ENCODE data around the gene ABCC5.

ABCC5 gene

GRCh38 chr3:183954875-183955274, 62.8 kb downstream of the ABCC5 start:
- H3K9ac ChIP-seq (ENCODE audit: low read length): no peak overlapping the region
- H3K18ac ChIP-seq (ENCODE audit: low read depth in 1 of 2, low read length in 2 of 2): no peak overlapping the region
- 74% methylated on average over 2 of the region's 4 CpGs for WGBS
- H3K4me3 ChIP-seq (ENCODE audit: insufficient read depth in 1 of 2, low read depth in 1 of 2, low read length in 2 of 2): no peak overlapping the region
- no peak overlapping the region for H3K23ac ChIP-seq (ENCODE audit: low read length in 2 of 2)
- no peak overlapping the region for H2BK5ac ChIP-seq (ENCODE audit: low read depth, low read length, poor library complexity, severe bottlenecking)
- no peak overlapping the region for H4K91ac ChIP-seq (ENCODE audit: low read length)
- H3K27me3 ChIP-seq (ENCODE audit: control insufficient read depth in 1 of 2, insufficient read depth in 1 of 2, low read length in 2 of 2): no peaks in the 10 kb centered on the region
- H3K27ac ChIP-seq (ENCODE audit: low read length, poor library complexity, severe bottlenecking): no peak overlapping the region
- no peaks in the 10 kb centered on the region for H3K9me3 ChIP-seq (ENCODE audit: control insufficient read depth, low read length)
- no peak overlapping the region for H3K4me2 ChIP-seq (ENCODE audit: low read length, poor library complexity, severe bottlenecking)
- no peak overlapping the region for H4K8ac ChIP-seq (ENCODE audit: low read length)
- H2AK5ac ChIP-seq (ENCODE audit: low read length, severe bottlenecking): no peak overlapping the region
- no peak overlapping the region for H2AFZ ChIP-seq (ENCODE audit: low read depth, low read length)
- no peaks in the 10 kb centered on the region for H3K79me1 ChIP-seq (replicated peaks; ENCODE audit: low read length, poor library complexity, severe bottlenecking)
- no peaks in the 10 kb centered on the region for H3K4me1 ChIP-seq (ENCODE audit: control insufficient read depth, insufficient read depth, low read depth, low read length)
- no peak for DNase-seq
- peaks cover 40 to 87% of the 10 kb centered on the region in 2 experiments for H3K36me3 ChIP-seq (ENCODE audit: control insufficient read depth in 1 of 2, insufficient read depth in 2 of 2, low read depth in 1 of 2, low read length in 2 of 2)
- no peak overlapping the region for H2BK15ac ChIP-seq (ENCODE audit: low read depth, poor library complexity, severe bottlenecking)
- no peak overlapping the region for H2BK120ac ChIP-seq (ENCODE audit: low read depth, low read length)
- no peak overlapping the region for H3K4ac ChIP-seq (ENCODE audit: low read depth in 1 of 2, low read length in 2 of 2)
- H3K14ac ChIP-seq (ENCODE audit: low read length in 2 of 2): no peak overlapping the region
- no peak overlapping the region for H2BK12ac ChIP-seq (ENCODE audit: low read length in 2 of 2)

GRCh38 chr3:183953471-183954070, 64.1 kb downstream of the ABCC5 start:
- no peak overlapping the region for H3K18ac ChIP-seq (ENCODE audit: low read depth in 1 of 2, low read length in 2 of 2)
- H4K91ac ChIP-seq (ENCODE audit: low read length): no peak overlapping the region
- H3K4ac ChIP-seq (ENCODE audit: low read depth in 1 of 2, low read length in 2 of 2): no peak overlapping the region
- no peaks in the 10 kb centered on the region for H3K9me3 ChIP-seq (ENCODE audit: control insufficient read depth, low read length)
- H3K27ac ChIP-seq (ENCODE audit: low read length, poor library complexity, severe bottlenecking): no peak overlapping the region
- H3K27me3 ChIP-seq (ENCODE audit: control insufficient read depth in 1 of 2, insufficient read depth in 1 of 2, low read length in 2 of 2): no peaks in the 10 kb centered on the region
- H2BK5ac ChIP-seq (ENCODE audit: low read depth, low read length, poor library complexity, severe bottlenecking): no peak overlapping the region
- H2AK5ac ChIP-seq (ENCODE audit: low read length, severe bottlenecking): no peak overlapping the region
- no peak overlapping the region for H2BK12ac ChIP-seq (ENCODE audit: low read length in 2 of 2)
- no peaks in the 10 kb centered on the region for H3K79me1 ChIP-seq (replicated peaks; ENCODE audit: low read length, poor library complexity, severe bottlenecking)
- peaks cover 44 to 87% of the 10 kb centered on the region in 2 experiments for H3K36me3 ChIP-seq (ENCODE audit: control insufficient read depth in 1 of 2, insufficient read depth in 2 of 2, low read depth in 1 of 2, low read length in 2 of 2)
- 97% methylated on average over 6 of the region's 6 CpGs for WGBS
- H2BK120ac ChIP-seq (ENCODE audit: low read depth, low read length): no peak overlapping the region
- H3K23ac ChIP-seq (ENCODE audit: low read length in 2 of 2): no peak overlapping the region
- no peak overlapping the region for H3K9ac ChIP-seq (ENCODE audit: low read length)
- H3K14ac ChIP-seq (ENCODE audit: low read length in 2 of 2): no peak overlapping the region
- no peaks in the 10 kb centered on the region for H3K4me1 ChIP-seq (ENCODE audit: control insufficient read depth, insufficient read depth, low read depth, low read length)
- no peak overlapping the region for H3K4me3 ChIP-seq (ENCODE audit: insufficient read depth in 1 of 2, low read depth in 1 of 2, low read length in 2 of 2)
- no peak overlapping the region for H2AFZ ChIP-seq (ENCODE audit: low read depth, low read length)
- H3K4me2 ChIP-seq (ENCODE audit: low read length, poor library complexity, severe bottlenecking): no peak overlapping the region
- no peak for DNase-seq
- no peak overlapping the region for H4K8ac ChIP-seq (ENCODE audit: low read length)
- no peak overlapping the region for H2BK15ac ChIP-seq (ENCODE audit: low read depth, poor library complexity, severe bottlenecking)

GRCh38 chr3:183951459-183951858, 66.2 kb downstream of the ABCC5 start:
- Histone ChIP-seq H3K18ac (ENCODE audit: low read depth in 1 of 2, low read length in 2 of 2) (no peak overlapping the region), H3K9ac (ENCODE audit: low read length) (no peak overlapping the region), H3K14ac (ENCODE audit: low read length in 2 of 2) (no peak overlapping the region), H4K8ac (ENCODE audit: low read length) (no peak overlapping the region), H3K27ac (ENCODE audit: low read length, poor library complexity, severe bottlenecking) (no peak overlapping the region), H2AFZ (ENCODE audit: low read depth, low read length) (no peak overlapping the region), H2BK12ac (ENCODE audit: low read length in 2 of 2) (no peak overlapping the region), H4K91ac (ENCODE audit: low read length) (no peak overlapping the region), H3K36me3 (ENCODE audit: control insufficient read depth in 1 of 2, insufficient read depth in 2 of 2, low read depth in 1 of 2, low read length in 2 of 2) (peaks cover 42 to 92% of the 10 kb centered on the region in 2 experiments), H3K4me2 (ENCODE audit: low read length, poor library complexity, severe bottlenecking) (no peak overlapping the region), H3K4me1 (ENCODE audit: control insufficient read depth, insufficient read depth, low read depth, low read length) (no peaks in the 10 kb centered on the region), H3K79me1 (replicated peaks; ENCODE audit: low read length, poor library complexity, severe bottlenecking) (no peaks in the 10 kb centered on the region), H3K23ac (ENCODE audit: low read length in 2 of 2) (no peak overlapping the region), H3K4ac (ENCODE audit: low read depth in 1 of 2, low read length in 2 of 2) (no peak overlapping the region), H2BK5ac (ENCODE audit: low read depth, low read length, poor library complexity, severe bottlenecking) (no peak overlapping the region), H3K27me3 (ENCODE audit: control insufficient read depth in 1 of 2, insufficient read depth in 1 of 2, low read length in 2 of 2) (no peaks in the 10 kb centered on the region), H2BK120ac (ENCODE audit: low read depth, low read length) (no peak overlapping the region), H3K4me3 (ENCODE audit: insufficient read depth in 1 of 2, low read depth in 1 of 2, low read length in 2 of 2) (no peak overlapping the region), H3K9me3 (ENCODE audit: control insufficient read depth, low read length) (no peaks in the 10 kb centered on the region), H2BK15ac (ENCODE audit: low read depth, poor library complexity, severe bottlenecking) (no peak overlapping the region), H2AK5ac (ENCODE audit: low read length, severe bottlenecking) (no peak overlapping the region)
- WGBS: 89% methylated on average over 12 of the region's 13 CpGs
- no peak for DNase-seq

GRCh38 chr3:183949690-183950089, 68.0 kb downstream of the ABCC5 start:
- H2AK5ac ChIP-seq (ENCODE audit: low read length, severe bottlenecking): no peak overlapping the region
- no peak overlapping the region for H2BK5ac ChIP-seq (ENCODE audit: low read depth, low read length, poor library complexity, severe bottlenecking)
- H3K4ac ChIP-seq (ENCODE audit: low read depth in 1 of 2, low read length in 2 of 2): no peak overlapping the region
- H2AFZ ChIP-seq (ENCODE audit: low read depth, low read length): no peak overlapping the region
- no peaks in the 10 kb centered on the region for H3K79me1 ChIP-seq (replicated peaks; ENCODE audit: low read length, poor library complexity, severe bottlenecking)
- H3K9ac ChIP-seq (ENCODE audit: low read length): no peak overlapping the region
- H3K18ac ChIP-seq (ENCODE audit: low read depth in 1 of 2, low read length in 2 of 2): no peak overlapping the region
- no peak overlapping the region for H2BK15ac ChIP-seq (ENCODE audit: low read depth, poor library complexity, severe bottlenecking)
- no peak overlapping the region for H4K8ac ChIP-seq (ENCODE audit: low read length)
- no peak overlapping the region for H4K91ac ChIP-seq (ENCODE audit: low read length)
- no peak overlapping the region for H3K4me2 ChIP-seq (ENCODE audit: low read length, poor library complexity, severe bottlenecking)
- H2BK120ac ChIP-seq (ENCODE audit: low read depth, low read length): no peak overlapping the region
- no peak overlapping the region for H3K4me3 ChIP-seq (ENCODE audit: insufficient read depth in 1 of 2, low read depth in 1 of 2, low read length in 2 of 2)
- DNase-seq: no peak
- H3K27me3 ChIP-seq (ENCODE audit: control insufficient read depth in 1 of 2, insufficient read depth in 1 of 2, low read length in 2 of 2): no peaks in the 10 kb centered on the region
- H3K4me1 ChIP-seq (ENCODE audit: control insufficient read depth, insufficient read depth, low read depth, low read length): no peaks in the 10 kb centered on the region
- no peak overlapping the region for H3K23ac ChIP-seq (ENCODE audit: low read length in 2 of 2)
- no peak overlapping the region for H2BK12ac ChIP-seq (ENCODE audit: low read length in 2 of 2)
- WGBS: 92% methylated on average over 12 of the region's 12 CpGs
- H3K14ac ChIP-seq (ENCODE audit: low read length in 2 of 2): no peak overlapping the region
- H3K27ac ChIP-seq (ENCODE audit: low read length, poor library complexity, severe bottlenecking): no peak overlapping the region
- peaks cover 52 to 95% of the 10 kb centered on the region in 2 experiments for H3K36me3 ChIP-seq (ENCODE audit: control insufficient read depth in 1 of 2, insufficient read depth in 2 of 2, low read depth in 1 of 2, low read length in 2 of 2)
- no peaks in the 10 kb centered on the region for H3K9me3 ChIP-seq (ENCODE audit: control insufficient read depth, low read length)
